ENCODE data around the gene KCNV2.

KCNV2 gene

GRCh38 chr9:2717385-2717784, at the start of gene KCNV2:
Gene KCNV2, plus strand, starts transcription at chr9:2717510. Its CDS starts 230 bp downstream, at chr9:2717740.
- DNase-seq (ENCODE audit: low read depth, low spot score), result no peak
- Histone ChIP-seq H3K36me3 (ENCODE audit: insufficient read depth, low read length) (peaks cover 7% of the 10 kb centered on the region; the same call in 1 of the 2 replicates), H3K9me3 (ENCODE audit: low read depth, low read length) (no peaks in the 10 kb centered on the region), H3K4me3 (no peak within 1 kb of the TSS), H3K27ac (no peak within 1 kb of the TSS), H3K9ac (ENCODE audit: insufficient read length) (no peak within 1 kb of the TSS)
- TF ChIP-seq EZH2 (IDR thresholded peaks at IDR 0.05) (no peak), POLR2AphosphoS5 (IDR thresholded peaks at IDR 0.05; ENCODE audit: borderline replicate concordance, low read depth, low read length) (no peak), FOXP2 (optimal IDR thresholded peaks at IDR 0.05; ENCODE audit: control extremely low read depth, extremely low read length, insufficient read depth) (no peak)

DNA sequence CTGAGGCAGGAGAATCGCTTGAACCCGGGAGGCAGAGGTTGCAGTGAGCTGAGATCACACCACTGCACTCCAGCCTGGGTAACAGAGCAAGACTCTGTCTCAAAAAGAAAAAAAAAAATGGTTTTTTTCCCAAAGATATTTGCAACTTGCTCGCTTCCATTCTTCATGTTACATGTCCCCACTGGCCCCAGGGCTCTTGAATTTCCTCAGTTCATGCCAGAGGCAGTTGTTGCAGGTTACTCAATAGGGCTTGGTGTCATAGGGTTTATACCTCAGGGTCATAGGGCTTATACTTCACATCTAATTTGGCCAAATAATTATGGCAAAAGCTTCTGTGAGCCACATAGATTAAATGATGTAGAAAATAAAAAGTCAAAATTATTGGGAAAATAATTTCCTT, 44.1 kb upstream of the KCNV2 start:
- no peak overlapping the region for H3K9ac ChIP-seq (ENCODE audit: insufficient read length)
- no peak overlapping the region for H3K27ac ChIP-seq
- no peak for TF ChIP-seq EZH2 (IDR thresholded peaks at IDR 0.05)
- no peak for TF ChIP-seq FOXP2 (optimal IDR thresholded peaks at IDR 0.05; ENCODE audit: control extremely low read depth, extremely low read length, insufficient read depth)
- no peak for TF ChIP-seq POLR2AphosphoS5 (IDR thresholded peaks at IDR 0.05; ENCODE audit: borderline replicate concordance, low read depth, low read length)
- H3K4me3 ChIP-seq, result no peak overlapping the region
- H3K9me3 ChIP-seq (ENCODE audit: low read depth, low read length), result no peaks in the 10 kb centered on the region
- H3K36me3 ChIP-seq (ENCODE audit: insufficient read depth, low read length), result no peaks in the 10 kb centered on the region
- DNase-seq (ENCODE audit: low read depth, low spot score), result no peak

DNA sequence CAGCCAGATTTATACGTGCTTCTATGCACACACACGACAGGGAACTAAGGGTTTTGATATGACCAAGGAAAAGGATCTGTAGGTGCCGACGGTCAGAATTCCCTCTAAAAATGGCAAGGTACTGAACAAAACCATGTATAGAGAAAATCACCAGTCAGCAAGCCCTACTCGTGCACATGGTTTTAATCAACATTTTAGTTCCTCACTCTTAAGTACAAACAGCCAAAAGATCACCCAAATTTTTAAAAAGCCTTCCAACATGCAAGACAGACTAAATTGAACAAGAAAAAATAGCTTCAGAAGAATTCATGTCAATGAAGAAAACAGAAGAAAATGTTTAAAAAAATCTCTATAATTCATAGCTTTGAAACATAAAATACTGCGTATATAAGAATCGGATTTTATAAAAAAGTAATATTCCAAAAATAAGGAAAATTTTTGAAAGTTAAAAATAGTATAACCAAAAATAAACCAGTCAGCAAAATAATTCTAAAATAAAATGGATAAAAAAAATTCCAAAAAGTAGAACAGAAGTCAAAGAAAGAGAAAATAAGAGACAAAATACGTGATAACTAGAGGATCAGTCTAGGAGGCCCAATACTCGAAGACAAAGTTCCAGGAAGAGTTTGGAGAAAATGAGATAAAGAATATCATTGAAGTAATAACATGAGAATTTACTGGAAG, 43.0 kb upstream of the KCNV2 start:
- no peak overlapping the region for H3K9ac ChIP-seq (ENCODE audit: insufficient read length)
- no peak overlapping the region for H3K4me3 ChIP-seq
- H3K9me3 ChIP-seq (ENCODE audit: low read depth, low read length), result no peaks in the 10 kb centered on the region
- no peak overlapping the region for H3K27ac ChIP-seq
- H3K36me3 ChIP-seq (ENCODE audit: insufficient read depth, low read length), result no peaks in the 10 kb centered on the region
- no peak for TF ChIP-seq EZH2 (IDR thresholded peaks at IDR 0.05)
- TF ChIP-seq POLR2AphosphoS5 (IDR thresholded peaks at IDR 0.05; ENCODE audit: borderline replicate concordance, low read depth, low read length), result no peak
- no peak for TF ChIP-seq FOXP2 (optimal IDR thresholded peaks at IDR 0.05; ENCODE audit: control extremely low read depth, extremely low read length, insufficient read depth)
- no peak for DNase-seq (ENCODE audit: low read depth, low spot score)

DNA sequence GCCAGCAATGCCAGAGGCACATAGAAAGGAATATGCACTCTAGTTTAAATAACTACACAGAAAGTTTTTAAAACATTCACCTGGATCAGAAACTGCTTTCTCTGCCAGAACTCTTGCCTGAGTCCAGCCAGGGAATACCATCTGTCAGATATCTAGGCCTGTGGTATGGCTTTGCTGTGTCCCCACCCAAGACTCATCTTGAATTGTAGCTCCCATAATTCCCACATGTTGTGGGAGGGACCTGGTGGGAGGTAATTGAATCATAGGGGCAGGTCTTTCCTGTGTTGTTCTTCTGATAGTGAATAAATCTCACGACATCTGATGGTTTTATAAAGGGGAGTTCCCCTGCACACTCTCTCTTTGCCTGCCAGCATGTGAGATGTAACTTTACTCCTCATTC, 41.5 kb upstream of the KCNV2 start:
- TF ChIP-seq EZH2 (IDR thresholded peaks at IDR 0.05) (no peak), POLR2AphosphoS5 (IDR thresholded peaks at IDR 0.05; ENCODE audit: borderline replicate concordance, low read depth, low read length) (no peak), FOXP2 (optimal IDR thresholded peaks at IDR 0.05; ENCODE audit: control extremely low read depth, extremely low read length, insufficient read depth) (no peak)
- no peaks in the 10 kb centered on the region for H3K36me3 ChIP-seq (ENCODE audit: insufficient read depth, low read length)
- no peaks in the 10 kb centered on the region for H3K9me3 ChIP-seq (ENCODE audit: low read depth, low read length)
- H3K27ac ChIP-seq, result no peak overlapping the region
- H3K9ac ChIP-seq (ENCODE audit: insufficient read length), result no peak overlapping the region
- DNase-seq (ENCODE audit: low read depth, low spot score), result no peak
- no peak overlapping the region for H3K4me3 ChIP-seq

DNA sequence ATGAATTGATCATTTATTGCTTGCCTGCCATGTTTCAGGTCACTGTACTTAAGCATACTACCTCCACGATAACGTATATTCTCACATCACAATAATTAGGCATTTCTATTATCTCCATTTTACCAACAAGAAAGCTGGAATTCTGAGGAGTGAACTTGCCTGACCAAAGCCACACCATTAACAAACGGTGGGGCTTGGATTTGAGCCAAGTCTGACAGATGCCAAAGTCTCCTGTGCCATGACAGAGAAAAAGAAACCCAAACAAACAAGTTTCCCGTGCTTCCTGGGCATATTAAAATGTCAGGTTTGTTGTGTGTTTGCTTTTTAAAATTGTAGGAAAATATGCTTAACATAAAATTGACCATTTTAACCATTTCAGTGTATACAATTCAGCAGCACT, 40.8 kb upstream of the KCNV2 start:
- Histone ChIP-seq H3K9ac (ENCODE audit: insufficient read length) (no peak overlapping the region), H3K9me3 (ENCODE audit: low read depth, low read length) (no peaks in the 10 kb centered on the region), H3K4me3 (no peak overlapping the region), H3K36me3 (ENCODE audit: insufficient read depth, low read length) (no peaks in the 10 kb centered on the region), H3K27ac (no peak overlapping the region)
- TF ChIP-seq FOXP2 (optimal IDR thresholded peaks at IDR 0.05; ENCODE audit: control extremely low read depth, extremely low read length, insufficient read depth) (no peak), POLR2AphosphoS5 (IDR thresholded peaks at IDR 0.05; ENCODE audit: borderline replicate concordance, low read depth, low read length) (no peak), EZH2 (IDR thresholded peaks at IDR 0.05) (no peak)
- DNase-seq (ENCODE audit: low read depth, low spot score), result no peak

DNA sequence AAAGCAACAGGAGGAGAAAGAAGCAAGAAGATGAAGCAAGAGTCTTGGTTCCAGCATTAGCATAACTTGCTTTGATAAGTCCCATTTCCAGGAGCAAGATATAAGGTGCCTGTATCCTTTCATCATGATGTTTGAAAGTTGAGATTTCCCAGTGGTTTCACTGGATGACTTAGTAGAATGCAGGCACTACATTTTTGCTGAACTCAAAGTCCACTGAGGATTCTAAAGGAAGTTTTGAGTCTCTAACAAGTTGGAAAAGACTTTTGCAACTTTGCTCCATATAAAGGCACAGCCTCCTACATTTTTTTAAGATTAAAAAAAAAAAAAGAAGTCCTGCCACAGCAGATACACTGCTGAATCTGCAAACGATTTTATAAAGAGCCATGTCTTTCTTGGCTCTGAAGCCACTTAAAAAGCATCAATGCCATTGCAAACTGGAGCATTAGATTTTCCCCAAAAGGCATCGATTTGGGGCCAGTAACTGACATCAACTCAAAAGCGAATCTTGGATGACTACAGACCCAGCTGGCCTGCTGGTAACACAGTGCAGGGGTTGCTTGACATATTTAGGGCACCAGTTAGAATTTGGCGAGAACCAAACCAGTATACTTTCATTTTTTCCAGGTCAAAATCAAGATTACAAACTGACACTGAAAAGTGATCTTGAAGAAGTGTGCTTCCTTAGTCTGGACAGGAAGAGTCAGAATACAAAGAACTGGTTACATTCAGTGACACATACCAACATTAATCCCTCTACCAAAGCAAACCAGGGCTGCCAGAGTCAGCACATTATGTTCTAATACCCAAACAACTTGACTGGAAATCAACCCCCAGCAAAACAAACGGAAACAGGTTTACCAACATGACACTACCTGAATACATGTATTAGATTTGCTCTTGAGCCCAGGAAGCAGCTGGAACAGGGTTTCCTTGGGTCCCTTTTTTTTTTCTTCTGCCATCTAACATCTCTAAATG, 39.1 kb upstream of the KCNV2 start:
- Histone ChIP-seq H3K36me3 (ENCODE audit: insufficient read depth, low read length) (no peaks in the 10 kb centered on the region), H3K9ac (ENCODE audit: insufficient read length) (no peak overlapping the region), H3K4me3 (no peak overlapping the region), H3K27ac (no peak overlapping the region), H3K9me3 (ENCODE audit: low read depth, low read length) (no peaks in the 10 kb centered on the region)
- TF ChIP-seq FOXP2 (optimal IDR thresholded peaks at IDR 0.05; ENCODE audit: control extremely low read depth, extremely low read length, insufficient read depth) (no peak), POLR2AphosphoS5 (IDR thresholded peaks at IDR 0.05; ENCODE audit: borderline replicate concordance, low read depth, low read length) (no peak), EZH2 (IDR thresholded peaks at IDR 0.05) (no peak)
- DNase-seq (ENCODE audit: low read depth, low spot score), result no peak

DNA sequence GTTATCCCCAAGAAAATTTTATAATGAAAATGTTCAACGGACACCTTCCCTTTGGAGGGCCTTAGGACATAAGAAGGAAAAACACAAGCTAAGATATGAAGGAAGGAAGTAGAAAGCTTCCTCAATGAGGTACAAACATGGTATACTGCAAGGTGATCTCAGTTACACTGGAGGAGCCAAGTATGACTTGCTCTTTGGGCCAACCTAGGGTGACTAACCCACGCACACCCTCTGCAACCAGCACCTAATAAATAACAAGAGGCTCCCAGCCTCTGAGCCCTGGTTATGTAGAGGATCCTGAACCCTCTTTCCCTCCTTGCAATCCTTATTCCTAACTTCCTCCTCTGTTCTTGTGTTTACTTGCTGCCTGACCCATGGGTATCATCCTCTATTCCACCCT, 38.3 kb upstream of the KCNV2 start:
- no peak overlapping the region for H3K4me3 ChIP-seq
- no peak overlapping the region for H3K27ac ChIP-seq
- no peak for DNase-seq (ENCODE audit: low read depth, low spot score)
- H3K36me3 ChIP-seq (ENCODE audit: insufficient read depth, low read length), result no peaks in the 10 kb centered on the region
- TF ChIP-seq FOXP2 (optimal IDR thresholded peaks at IDR 0.05; ENCODE audit: control extremely low read depth, extremely low read length, insufficient read depth) (no peak), POLR2AphosphoS5 (IDR thresholded peaks at IDR 0.05; ENCODE audit: borderline replicate concordance, low read depth, low read length) (no peak), EZH2 (IDR thresholded peaks at IDR 0.05) (no peak)
- H3K9ac ChIP-seq (ENCODE audit: insufficient read length), result no peak overlapping the region
- no peaks in the 10 kb centered on the region for H3K9me3 ChIP-seq (ENCODE audit: low read depth, low read length)

- no peak overlapping the region for H3K9ac ChIP-seq (ENCODE audit: insufficient read length)
- H3K36me3 ChIP-seq (ENCODE audit: insufficient read depth, low read length), result no peaks in the 10 kb centered on the region
- no peak for DNase-seq (ENCODE audit: low read depth, low spot score)
- TF ChIP-seq FOXP2 (optimal IDR thresholded peaks at IDR 0.05; ENCODE audit: control extremely low read depth, extremely low read length, insufficient read depth) (no peak), POLR2AphosphoS5 (IDR thresholded peaks at IDR 0.05; ENCODE audit: borderline replicate concordance, low read depth, low read length) (no peak), EZH2 (IDR thresholded peaks at IDR 0.05) (no peak)
- no peak overlapping the region for H3K27ac ChIP-seq
- no peaks in the 10 kb centered on the region for H3K9me3 ChIP-seq (ENCODE audit: low read depth, low read length)
- no peak overlapping the region for H3K4me3 ChIP-seq
Observed at GRCh38 chr9:2681981-2682380, 35.3 kb upstream of the KCNV2 start.

Data from SK-N-MC (cell line).